ENCODE results near the gene ATCAY.

ATCAY gene

GRCh38 chr19:3881272-3882040 is 971 bp downstream of the ATCAY start:
- H3K27me3 ChIP-seq (ENCODE audit: control insufficient read depth, low read length), result no peaks in the 10 kb centered on the region
- no peaks in the 10 kb centered on the region for H3F3A ChIP-seq (ENCODE audit: control insufficient read depth, insufficient read depth)
- H3K36me3 ChIP-seq (ENCODE audit: control insufficient read depth, low read length), result no peaks in the 10 kb centered on the region
- H3K4me2 ChIP-seq (ENCODE audit: low read length), result no peak overlapping the region
- no peak overlapping the region for H3K4me3 ChIP-seq (ENCODE audit: low read length)
- H3K79me2 ChIP-seq (ENCODE audit: control insufficient read depth, low read length), result no peaks in the 10 kb centered on the region
- H3K4me1 ChIP-seq (ENCODE audit: control insufficient read depth, low read length), result no peaks in the 10 kb centered on the region
- H3K9me2 ChIP-seq (replicated peaks; ENCODE audit: control insufficient read depth, low read length), result no peaks in the 10 kb centered on the region
- no peaks in the 10 kb centered on the region for H3K9me3 ChIP-seq (ENCODE audit: control insufficient read depth, insufficient read depth, low read length)
- H4K20me1 ChIP-seq (ENCODE audit: control insufficient read depth, insufficient read depth, low read depth, low read length), result no peaks in the 10 kb centered on the region
- no peak overlapping the region for H3K27ac ChIP-seq (ENCODE audit: low read depth, low read length)
- TF ChIP-seq CTCF (IDR thresholded peaks at IDR 0.05; ENCODE audit: low read depth, low read length, poor library complexity, severe bottlenecking) (no peak), EZH2phosphoT487 (IDR thresholded peaks at IDR 0.05; ENCODE audit: borderline replicate concordance, low read length) (no peak)

- no peak overlapping the region for H3K4me3 ChIP-seq (ENCODE audit: low read length)
- H4K20me1 ChIP-seq (ENCODE audit: control insufficient read depth, insufficient read depth, low read depth, low read length), result no peaks in the 10 kb centered on the region
These were observed 1.5 kb downstream of the ATCAY start for GRCh38 chr19:3882041-3882384.

GRCh38 chr19:3890591-3890990 is 10.1 kb downstream of the ATCAY start:
- Histone ChIP-seq H3K79me2 (ENCODE audit: control insufficient read depth, low read length) (no peaks in the 10 kb centered on the region), H3K27ac (ENCODE audit: low read depth, low read length) (no peak overlapping the region), H3K9me3 (ENCODE audit: control insufficient read depth, insufficient read depth, low read length) (no peaks in the 10 kb centered on the region), H3F3A (ENCODE audit: control insufficient read depth, insufficient read depth) (no peaks in the 10 kb centered on the region), H4K20me1 (ENCODE audit: control insufficient read depth, insufficient read depth, low read depth, low read length) (no peaks in the 10 kb centered on the region), H3K4me2 (ENCODE audit: low read length) (no peak overlapping the region), H3K36me3 (ENCODE audit: control insufficient read depth, low read length) (no peaks in the 10 kb centered on the region), H3K9me2 (replicated peaks; ENCODE audit: control insufficient read depth, low read length) (no peaks in the 10 kb centered on the region), H3K4me3 (ENCODE audit: low read length) (no peak overlapping the region), H3K4me1 (ENCODE audit: control insufficient read depth, low read length) (no peaks in the 10 kb centered on the region), H3K27me3 (ENCODE audit: control insufficient read depth, low read length) (no peaks in the 10 kb centered on the region)
- TF ChIP-seq CTCF (IDR thresholded peaks at IDR 0.05; ENCODE audit: low read depth, low read length, poor library complexity, severe bottlenecking) (no peak), EZH2phosphoT487 (IDR thresholded peaks at IDR 0.05; ENCODE audit: borderline replicate concordance, low read length) (no peak)

More at GRCh38 chr19:3882041-3882384, 1.5 kb downstream of the ATCAY start:
- H3K9me3 ChIP-seq (ENCODE audit: control insufficient read depth, insufficient read depth, low read length), result no peaks in the 10 kb centered on the region
- H3K27ac ChIP-seq (ENCODE audit: low read depth, low read length), result no peak overlapping the region
- H3K4me2 ChIP-seq (ENCODE audit: low read length), result no peak overlapping the region
- H3K79me2 ChIP-seq (ENCODE audit: control insufficient read depth, low read length), result no peaks in the 10 kb centered on the region
- H3K9me2 ChIP-seq (replicated peaks; ENCODE audit: control insufficient read depth, low read length), result no peaks in the 10 kb centered on the region
- H3K4me1 ChIP-seq (ENCODE audit: control insufficient read depth, low read length), result no peaks in the 10 kb centered on the region
- TF ChIP-seq CTCF (IDR thresholded peaks at IDR 0.05; ENCODE audit: low read depth, low read length, poor library complexity, severe bottlenecking), result no peak
- TF ChIP-seq EZH2phosphoT487 (IDR thresholded peaks at IDR 0.05; ENCODE audit: borderline replicate concordance, low read length), result no peak
- no peaks in the 10 kb centered on the region for H3K27me3 ChIP-seq (ENCODE audit: control insufficient read depth, low read length)
- H3F3A ChIP-seq (ENCODE audit: control insufficient read depth, insufficient read depth), result no peaks in the 10 kb centered on the region
- H3K36me3 ChIP-seq (ENCODE audit: control insufficient read depth, low read length), result no peaks in the 10 kb centered on the region

Data from DOHH2 (cell line).